ENCODE data around the gene SHANK1. TPM values are rescaled to one million over a fixed set of nuclear protein-coding genes. Genes with fewer than 3 reads are reported as not detected.

The SHANK1 gene
- total RNA-seq (2022; extraction: Qiagen RNA extraction): 0.02 to 0.34 TPM (median 0.20 TPM) in 5 replicates

DNA sequence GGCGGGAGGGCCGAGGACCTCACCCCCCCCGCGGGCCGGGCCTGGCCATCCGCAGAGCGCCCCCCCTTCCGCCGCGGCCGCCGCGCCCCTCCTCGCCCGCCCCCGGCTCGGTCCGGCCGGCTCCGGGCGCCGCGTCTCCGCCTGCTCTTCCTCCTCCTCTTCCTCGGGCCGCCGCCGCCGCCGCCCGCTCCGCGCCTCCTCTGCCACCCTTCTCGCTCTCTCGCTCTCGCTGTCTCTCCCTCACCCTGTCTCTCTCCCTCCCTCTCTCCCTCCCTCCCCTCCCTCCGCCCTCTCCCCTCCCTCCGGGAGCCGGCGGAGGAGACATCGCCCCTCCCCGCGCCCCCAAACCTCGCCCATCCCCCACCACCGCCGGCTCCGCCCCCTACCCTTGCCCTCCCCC lies at the start of gene SHANK1:
SHANK1 (minus strand) TSS at position 237 of the 400 bp plus-strand sequence. CDS start 2,883 bp downstream, outside the sequence.

DNA sequence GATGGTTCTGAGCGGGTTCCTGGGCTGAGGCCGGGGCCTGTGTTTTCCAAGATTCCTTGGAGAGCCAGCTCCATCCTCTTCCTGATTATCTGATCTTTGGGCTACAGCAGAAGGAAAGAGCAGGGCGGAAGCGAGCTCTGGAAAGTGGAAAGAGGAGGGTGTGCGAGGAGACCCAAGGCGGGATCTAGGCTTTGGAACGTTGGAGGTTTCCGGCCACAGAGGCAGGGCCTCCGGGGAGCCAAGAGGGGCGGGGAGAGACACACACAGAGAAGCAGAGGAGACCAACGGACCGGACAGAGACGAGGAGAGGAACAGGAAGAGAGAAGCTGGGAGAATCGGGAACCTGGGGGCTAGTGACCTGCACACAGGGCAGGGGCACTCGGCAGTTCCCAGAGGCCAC lies 3.5 kb upstream of the SHANK1 start, which contains the start of gene CLEC11A:
CLEC11A (plus strand) TSS at position 296 of the 400 bp plus-strand sequence. CDS start 162 bp downstream, outside the sequence.

GRCh38 chr19:50649433-50650391 lies 69.9 kb downstream of the SHANK1 start, which contains the start of gene C19orf81:
C19orf81 (plus strand) TSS chr19:50649445; CDS start chr19:50649445, 0 bp downstream.

DNA sequence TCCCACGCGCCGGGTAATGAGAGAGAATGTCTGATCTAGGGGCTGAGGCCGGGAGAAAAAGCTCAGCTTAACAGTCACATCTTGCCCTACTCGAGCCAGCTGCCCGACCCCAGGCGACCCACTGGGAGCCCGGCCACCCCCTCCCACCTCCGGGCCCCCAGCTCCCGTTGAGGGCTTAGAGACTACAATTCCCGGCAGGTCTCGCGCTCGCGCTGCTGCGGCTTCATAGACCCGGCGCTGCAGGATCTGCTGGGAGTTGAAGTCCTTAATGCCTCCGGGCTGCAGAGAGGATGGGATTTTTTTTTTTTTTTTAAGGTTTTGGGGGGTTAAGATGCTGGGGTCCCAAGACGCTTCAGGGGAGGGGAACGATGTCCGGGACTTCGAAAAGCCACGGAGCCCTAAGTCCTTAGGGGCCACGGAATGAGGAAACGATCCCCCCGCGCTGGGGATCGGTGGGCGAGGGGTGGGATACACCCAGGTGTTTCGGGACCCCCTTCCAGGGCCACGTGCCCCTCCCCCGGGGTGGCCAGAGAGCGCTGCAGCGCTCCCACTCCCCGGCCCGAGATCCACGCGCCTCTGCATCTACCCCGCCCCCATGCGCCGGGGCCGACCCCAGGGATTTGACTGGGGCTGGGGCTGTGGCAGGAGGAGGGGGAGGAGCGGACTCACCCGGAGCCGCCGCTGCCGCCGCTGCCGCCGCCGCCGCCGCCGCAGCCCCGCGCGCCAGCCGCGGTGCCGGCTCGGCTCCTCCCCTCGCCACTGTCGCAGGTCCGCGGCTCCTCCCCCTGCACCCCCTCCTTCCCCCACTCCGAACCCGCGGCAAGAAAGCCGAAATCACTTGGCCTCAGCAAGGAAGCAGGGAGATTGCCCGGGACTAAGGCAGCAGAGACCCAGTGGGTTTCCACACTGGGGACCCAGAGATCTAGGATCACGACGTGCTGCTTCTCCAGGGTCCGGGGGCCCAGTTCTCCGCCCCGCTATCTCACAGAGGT lies 80.2 kb downstream of the SHANK1 start, which contains the start of gene SYT3:
SYT3 (minus strand) TSS at position 761 of the 992 bp plus-strand sequence. CDS start 2,470 bp downstream, outside the sequence.

Other genes starting within 250 kb of the SHANK1 start
- gene EMC10, start 243.3 kb downstream of the SHANK1 start, total RNA-seq (2022; extraction: Qiagen RNA extraction): 104 to 157 TPM (median 156 TPM) in 5 replicates
- gene GARIN5A, start 243.0 kb downstream of the SHANK1 start, total RNA-seq (2022; extraction: Qiagen RNA extraction): 1.5 to 2.5 TPM (median 2.1 TPM) in 5 replicates
- 54.0 to 88.6 TPM (median 84.1 TPM) in 5 replicates for gene JOSD2, start 208.6 kb downstream of the SHANK1 start, total RNA-seq (2022; extraction: Qiagen RNA extraction)
- gene ASPDH, start 205.9 kb downstream of the SHANK1 start, total RNA-seq (2022; extraction: Qiagen RNA extraction): not detected in 5 replicates
- gene LRRC4B, start 151.4 kb downstream of the SHANK1 start, total RNA-seq (2022; extraction: Qiagen RNA extraction): 0.28 to 0.51 TPM (median 0.50 TPM) in 5 replicates
- 0.33 to 1.0 TPM (median 0.50 TPM) in 5 replicates for gene SYT3, start 79.9 kb downstream of the SHANK1 start, total RNA-seq (2022; extraction: Qiagen RNA extraction)
- 3.3 to 13.3 TPM (median 11.5 TPM) in 5 replicates for gene C19orf81, start 70.4 kb downstream of the SHANK1 start, total RNA-seq (2022; extraction: Qiagen RNA extraction)
- 7.2 to 11.4 TPM (median 10.0 TPM) in 5 replicates for gene CLEC11A, start 3.6 kb upstream of the SHANK1 start, total RNA-seq (2022; extraction: Qiagen RNA extraction)
- not detected in 5 replicates for gene GPR32, start 50.7 kb upstream of the SHANK1 start, total RNA-seq (2022; extraction: Qiagen RNA extraction)
- not detected in 5 replicates for gene ACP4, start 70.6 kb upstream of the SHANK1 start, total RNA-seq (2022; extraction: Qiagen RNA extraction)
- 0.20 to 0.21 TPM (median 0.20 TPM) in 3 of 5 replicates, not detected in the others for gene KLK1, start 104.0 kb upstream of the SHANK1 start, total RNA-seq (2022; extraction: Qiagen RNA extraction)
- not detected in 5 replicates for gene KLK15, start 113.8 kb upstream of the SHANK1 start, total RNA-seq (2022; extraction: Qiagen RNA extraction)
- gene KLK3, start 135.1 kb upstream of the SHANK1 start, total RNA-seq (2022; extraction: Qiagen RNA extraction): not detected in 5 replicates
- 0.40 TPM in 1 of 5 replicates, not detected in the others for gene KLK2, start 153.6 kb upstream of the SHANK1 start, total RNA-seq (2022; extraction: Qiagen RNA extraction)
- gene KLK4, start 191.6 kb upstream of the SHANK1 start, total RNA-seq (2022; extraction: Qiagen RNA extraction): 0.16 to 0.30 TPM in 2 of 5 replicates, not detected in the others
- not detected in 5 replicates for gene KLK5, start 233.2 kb upstream of the SHANK1 start, total RNA-seq (2022; extraction: Qiagen RNA extraction)
- 0.19 to 0.51 TPM (median 0.36 TPM) in 5 replicates for gene KLK6, start 249.8 kb upstream of the SHANK1 start, total RNA-seq (2022; extraction: Qiagen RNA extraction)